ENCODE measurements around the gene APOL4. TPM values are rescaled to one million over a fixed set of nuclear protein-coding genes. Genes with fewer than 3 reads are reported as not detected.

Gene APOL4
- total and polyA plus RNA-seq, 2 donors (not counting 1 experiment from before 2014, with no cell fraction given), result 0.03 TPM; not detected in 1

GRCh38 chr22:36220451-36220921, 18.9 kb upstream of the APOL4 start:
- no peak overlapping the region for H2AFZ ChIP-seq (ENCODE audit: insufficient read depth, low read depth, low read length, poor library complexity, severe bottlenecking)
- H3K36me3 ChIP-seq (replicated peaks in 1 of 2; ENCODE audit: control extremely low read depth in 1 of 2, control insufficient read depth in 1 of 2, extremely low read depth in 1 of 2, insufficient read depth in 2 of 2, low read length in 1 of 2), result peaks cover 0 to 3% of the 10 kb centered on the region in 2 experiments
- intact Hi-C loops (cut with micrococcal nuclease), result loop anchor here (5.0 kb wide), 1 partner anchor 73 kb away; no protein-coding TSS in a partner anchor
- H3K4me1 Mint-ChIP-seq, result peaks cover 5% of the 10 kb centered on the region
- WGBS (ENCODE audit: insufficient coverage), result 79% methylated on average over 7 of the region's 9 CpGs
- DNase-seq, result no peak
- H3K4me2 ChIP-seq (replicated peaks; ENCODE audit: low read depth, low read length, poor library complexity, severe bottlenecking), result no peak overlapping the region
- no peak overlapping the region for H3K4me3 Mint-ChIP-seq
- CTCF ChIA-PET, result interaction anchor here (0.6 to 2.8 kb wide), 4 partner anchors 26 to 266 kb away, joined by 3 to 8 read pairs (median 4); no protein-coding TSS in a partner anchor
- no peak overlapping the region for H3K9ac ChIP-seq (ENCODE audit: low read length)
- H3K4me3 ChIP-seq (ENCODE audit: control extremely low read depth in 1 of 5, extremely low read depth in 1 of 5, insufficient read depth in 1 of 5, low read depth in 2 of 5, low read length in 4 of 5), result no peak overlapping the region
- no peaks in the 10 kb centered on the region for H4K20me1 ChIP-seq (ENCODE audit: control insufficient read depth, insufficient read depth, low read length, poor library complexity, severe bottlenecking)
- TF ChIP-seq EZH2 (IDR thresholded peaks at IDR 0.05; ENCODE audit: borderline replicate concordance, insufficient read depth, low read depth, low read length, poor library complexity, severe bottlenecking) (no peak), CTCF (IDR thresholded peaks at IDR 0.05) (no peak)
- peaks cover 0 to 4% (median 0%) of the 10 kb centered on the region in 4 experiments for H3K27me3 ChIP-seq (replicated peaks in 1 of 4; ENCODE audit: control extremely low read depth in 1 of 4, control insufficient read depth in 3 of 4, insufficient read depth in 4 of 4, low read length in 3 of 4)
- H3K27ac ChIP-seq (ENCODE audit: low read length in 2 of 2), result no peak overlapping the region
- POLR2A ChIA-PET, result no interaction called here
- H3K79me2 ChIP-seq (ENCODE audit: control insufficient read depth, insufficient read depth, low read length), result no peaks in the 10 kb centered on the region
- H3K9me3 Mint-ChIP-seq (ENCODE audit: insufficient read depth), result no peaks in the 10 kb centered on the region
- no peaks in the 10 kb centered on the region for H3K9me3 ChIP-seq (ENCODE audit: control extremely low read depth in 1 of 3, control insufficient read depth in 2 of 3, insufficient read depth in 1 of 3, low read length in 2 of 3)
- H3K4me1 ChIP-seq (ENCODE audit: control insufficient read depth in 2 of 2, insufficient read depth in 2 of 2, low read length in 2 of 2), result no peaks in the 10 kb centered on the region
- peaks cover 24% of the 10 kb centered on the region for H3K27me3 Mint-ChIP-seq
- no peak overlapping the region for H3K27ac Mint-ChIP-seq
- ATAC-seq (ENCODE audit: low read depth), result no peak

GRCh38 chr22:36218648-36219193, 17.1 kb upstream of the APOL4 start:
- Histone ChIP-seq H3K4me3 (ENCODE audit: control extremely low read depth in 1 of 5, extremely low read depth in 1 of 5, insufficient read depth in 1 of 5, low read depth in 2 of 5, low read length in 4 of 5) (no peak overlapping the region), H4K20me1 (ENCODE audit: control insufficient read depth, insufficient read depth, low read length, poor library complexity, severe bottlenecking) (no peaks in the 10 kb centered on the region), H3K27ac (ENCODE audit: low read length in 2 of 2) (no peak overlapping the region), H3K79me2 (ENCODE audit: control insufficient read depth, insufficient read depth, low read length) (no peaks in the 10 kb centered on the region), H3K9me3 (ENCODE audit: control extremely low read depth in 1 of 3, control insufficient read depth in 2 of 3, insufficient read depth in 1 of 3, low read length in 2 of 3) (no peaks in the 10 kb centered on the region), H3K9ac (ENCODE audit: low read length) (no peak overlapping the region), H3K4me1 (ENCODE audit: control insufficient read depth in 2 of 2, insufficient read depth in 2 of 2, low read length in 2 of 2) (no peaks in the 10 kb centered on the region), H2AFZ (ENCODE audit: insufficient read depth, low read depth, low read length, poor library complexity, severe bottlenecking) (no peak overlapping the region), H3K27me3 (replicated peaks in 1 of 4; ENCODE audit: control extremely low read depth in 1 of 4, control insufficient read depth in 3 of 4, insufficient read depth in 4 of 4, low read length in 3 of 4) (peaks cover 0 to 4% (median 0%) of the 10 kb centered on the region in 4 experiments), H3K4me2 (replicated peaks; ENCODE audit: low read depth, low read length, poor library complexity, severe bottlenecking) (no peak overlapping the region), H3K36me3 (replicated peaks in 1 of 2; ENCODE audit: control extremely low read depth in 1 of 2, control insufficient read depth in 1 of 2, extremely low read depth in 1 of 2, insufficient read depth in 2 of 2, low read length in 1 of 2) (no peaks in the 10 kb centered on the region)
- DNase-seq (no peak), ATAC-seq (ENCODE audit: low read depth) (no peak)
- peaks cover 27% of the 10 kb centered on the region for H3K27me3 Mint-ChIP-seq
- WGBS (ENCODE audit: insufficient coverage), result 60% methylated on average over 2 of the region's 7 CpGs
- H3K9me3 Mint-ChIP-seq (ENCODE audit: insufficient read depth), result no peaks in the 10 kb centered on the region
- no peak overlapping the region for H3K4me3 Mint-ChIP-seq
- POLR2A ChIA-PET, result no interaction called here
- intact Hi-C loops (cut with micrococcal nuclease), result no loop called here
- CTCF ChIA-PET, result no interaction called here
- TF ChIP-seq EZH2 (IDR thresholded peaks at IDR 0.05; ENCODE audit: borderline replicate concordance, insufficient read depth, low read depth, low read length, poor library complexity, severe bottlenecking), result no peak
- no peak for TF ChIP-seq CTCF (IDR thresholded peaks at IDR 0.05)
- H3K27ac Mint-ChIP-seq, result no peak overlapping the region
- H3K4me1 Mint-ChIP-seq, result peaks cover 5% of the 10 kb centered on the region
